BLaER1 (cell line): ENCODE data around the gene PCSK5.
"Not testable (repeated sequence)": the region's sequence is repeated elsewhere in the genome, so short reads cannot be mapped to it uniquely, and the experiment has no call there.

Source experiments
- H3K27ac ChIP-seq: shearing (Covaris generic); formaldehyde crosslinking; 2 replicates; pipeline ENCODE4 v1.8.1; 2022
- H3K27me3 ChIP-seq: shearing (Covaris generic); formaldehyde crosslinking; 2 replicates; pipeline ENCODE4 v1.8.1; 2022
- H3K36me3 ChIP-seq: shearing (Covaris generic); formaldehyde crosslinking; 2 replicates; pipeline ENCODE4 v1.8.1; 2022
- H3K4me1 ChIP-seq: shearing (Covaris generic); formaldehyde crosslinking; 2 replicates; pipeline ENCODE4 v1.8.1; 2022
- H3K4me2 ChIP-seq: shearing (Covaris generic); formaldehyde crosslinking; 2 replicates; pipeline ENCODE4 v1.8.1; 2022
- H3K4me3 ChIP-seq: shearing (Covaris generic); formaldehyde crosslinking; 2 replicates; pipeline ENCODE4 v1.8.1; 2022
- H3K9ac ChIP-seq: shearing (Covaris generic); formaldehyde crosslinking; 2 replicates; pipeline ENCODE4 v1.8.1; 2022
- H3K9me3 ChIP-seq: shearing (Covaris generic); formaldehyde crosslinking; 2 replicates; pipeline ENCODE4 v1.8.1; 2022
- H4K20me1 ChIP-seq: shearing (Covaris generic); formaldehyde crosslinking; 2 replicates; pipeline ENCODE4 v1.8.1; 2022
- Cebpa-rat ChIP-seq: shearing (Covaris generic); IDR thresholded peaks from 2 replicates; pipeline ENCODE4 v1.8.1; 2022

The PCSK5 gene

DNA sequence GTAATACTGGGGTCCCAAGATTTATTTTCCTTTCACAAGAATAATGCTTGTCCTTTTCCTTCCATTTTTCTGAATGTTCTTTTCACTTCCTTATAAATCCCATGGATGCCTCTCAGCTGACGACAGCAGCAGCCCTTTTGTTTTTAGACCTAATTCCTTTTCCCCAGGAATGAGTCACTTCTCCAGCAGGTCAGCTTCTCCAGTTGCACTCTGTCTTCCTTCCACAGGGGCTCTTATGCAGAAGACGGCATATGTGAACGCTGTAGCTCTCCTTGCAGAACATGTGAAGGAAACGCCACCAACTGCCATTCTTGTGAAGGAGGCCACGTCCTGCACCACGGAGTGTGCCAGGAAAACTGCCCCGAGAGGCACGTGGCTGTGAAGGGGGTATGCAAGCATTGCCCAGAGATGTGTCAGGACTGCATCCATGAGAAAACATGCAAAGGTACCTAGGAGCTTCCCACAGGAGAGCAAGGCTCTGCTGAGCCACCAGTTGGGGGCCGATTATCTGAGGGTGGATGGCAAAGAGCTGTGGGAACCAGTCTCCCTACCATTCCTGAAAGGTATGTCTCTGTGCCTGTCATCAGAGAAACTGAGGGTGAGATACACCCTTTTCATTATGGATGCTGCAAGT lies 430.8 kb downstream of the PCSK5 start:
- H3K9ac ChIP-seq: no peak overlapping the region
- H4K20me1 ChIP-seq: no peaks in the 10 kb centered on the region
- no peak for TF ChIP-seq Cebpa-rat
- no peaks in the 10 kb centered on the region for H3K4me1 ChIP-seq
- no peaks in the 10 kb centered on the region for H3K9me3 ChIP-seq
- H3K27ac ChIP-seq: no peak overlapping the region
- H3K27me3 ChIP-seq: no peaks in the 10 kb centered on the region
- H3K36me3 ChIP-seq: no peaks in the 10 kb centered on the region
- no peak overlapping the region for H3K4me2 ChIP-seq
- no peak overlapping the region for H3K4me3 ChIP-seq

DNA sequence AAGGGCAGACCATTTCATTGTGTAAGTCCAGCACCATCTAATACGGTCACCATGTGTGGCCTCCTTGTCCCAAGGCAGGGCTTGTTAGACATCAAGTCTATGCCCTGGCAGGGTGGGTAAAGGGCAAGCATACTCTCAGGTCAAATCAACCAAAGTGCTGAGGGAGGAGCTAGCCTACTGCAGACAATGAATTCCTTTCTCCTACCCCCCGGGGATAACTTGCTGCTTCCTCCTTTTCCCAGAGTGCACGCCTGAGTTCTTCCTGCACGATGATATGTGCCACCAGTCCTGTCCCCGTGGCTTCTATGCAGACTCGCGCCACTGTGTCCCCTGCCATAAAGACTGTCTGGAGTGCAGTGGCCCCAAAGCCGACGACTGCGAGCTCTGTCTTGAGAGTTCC lies 432.3 kb downstream of the PCSK5 start:
- no peak overlapping the region for H3K4me3 ChIP-seq
- no peaks in the 10 kb centered on the region for H3K36me3 ChIP-seq
- H3K4me1 ChIP-seq: no peaks in the 10 kb centered on the region

DNA sequence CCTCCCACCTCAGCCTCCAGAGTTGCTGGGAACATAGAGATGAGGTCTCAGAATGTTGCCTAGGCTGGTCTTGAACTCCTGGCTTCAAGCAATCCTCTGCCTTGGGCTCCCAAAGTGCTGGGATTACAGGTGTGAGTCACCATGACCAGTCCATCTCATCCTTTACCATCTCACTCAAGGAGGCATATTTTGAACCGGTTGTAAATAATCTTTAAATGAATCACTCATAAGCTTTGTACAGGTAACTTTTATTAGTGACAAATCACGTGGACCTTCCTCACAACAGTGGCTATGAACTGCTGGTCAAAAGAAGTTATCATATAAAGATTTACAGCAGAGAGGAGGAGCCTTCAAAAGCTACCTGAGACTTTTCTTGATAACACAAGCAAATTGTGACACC lies 433.0 kb downstream of the PCSK5 start:
- TF ChIP-seq Cebpa-rat: no peak
- no peaks in the 10 kb centered on the region for H4K20me1 ChIP-seq
- no peak overlapping the region for H3K27ac ChIP-seq
- no peak overlapping the region for H3K4me2 ChIP-seq
- H3K4me1 ChIP-seq: no peaks in the 10 kb centered on the region
- H3K27me3 ChIP-seq: no peaks in the 10 kb centered on the region
- no peaks in the 10 kb centered on the region for H3K36me3 ChIP-seq
- no peak overlapping the region for H3K4me3 ChIP-seq
- H3K9me3 ChIP-seq: no peaks in the 10 kb centered on the region
- no peak overlapping the region for H3K9ac ChIP-seq

More for the DNA sequence above, 432.3 kb downstream of the PCSK5 start:
- no peak for TF ChIP-seq Cebpa-rat
- Histone ChIP-seq H3K4me2 (no peak overlapping the region), H3K27ac (no peak overlapping the region), H3K9me3 (no peaks in the 10 kb centered on the region), H3K9ac (no peak overlapping the region), H3K27me3 (no peaks in the 10 kb centered on the region), H4K20me1 (no peaks in the 10 kb centered on the region)

DNA sequence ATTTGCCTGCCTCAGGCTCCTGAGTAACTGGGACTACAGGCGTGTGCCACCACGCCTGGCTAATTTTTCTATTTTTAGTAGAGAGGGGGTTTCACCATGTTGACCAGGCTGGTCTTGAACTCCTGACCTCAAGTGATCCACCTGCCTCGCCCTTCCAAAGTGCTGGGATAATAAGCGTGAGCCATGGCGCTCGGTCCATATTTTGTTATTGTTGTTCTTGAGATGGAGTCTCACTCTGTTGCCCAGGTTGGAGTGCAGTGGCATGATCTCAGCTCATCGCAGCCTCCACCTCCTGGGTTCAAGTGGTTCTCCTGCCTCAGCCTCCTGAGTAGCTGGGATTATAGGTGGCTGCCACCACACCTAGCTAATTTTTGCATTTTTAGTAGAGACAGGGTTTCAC lies 433.6 kb downstream of the PCSK5 start:
- H3K4me1 ChIP-seq, H3K4me3 ChIP-seq, H3K9me3 ChIP-seq, H3K36me3 ChIP-seq, H3K9ac ChIP-seq, H3K27me3 ChIP-seq, H3K27ac ChIP-seq, H3K4me2 ChIP-seq, H4K20me1 ChIP-seq: not testable (repeated sequence)

DNA sequence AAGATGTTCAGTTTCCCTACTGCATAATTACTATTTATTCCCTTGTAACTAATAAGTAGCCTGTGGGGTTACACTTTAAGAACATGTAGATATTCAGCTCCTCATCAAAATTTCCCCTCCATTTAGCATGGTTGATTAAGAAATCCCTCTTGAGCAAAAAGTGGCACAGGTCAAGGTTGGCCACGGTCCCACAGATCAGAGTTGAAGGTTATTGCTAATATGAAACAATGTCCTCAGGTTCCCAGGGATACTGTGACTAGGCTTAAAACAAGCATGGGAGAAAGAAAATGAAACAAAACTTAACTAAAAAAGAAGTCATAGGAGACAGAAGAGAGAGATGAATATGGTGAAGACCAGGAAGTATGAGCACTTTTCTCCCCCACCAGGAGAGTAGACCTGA lies 439.6 kb downstream of the PCSK5 start:
- no peak overlapping the region for H3K9ac ChIP-seq
- no peak for TF ChIP-seq Cebpa-rat
- H3K27me3 ChIP-seq: no peaks in the 10 kb centered on the region
- no peaks in the 10 kb centered on the region for H3K4me1 ChIP-seq
- H3K27ac ChIP-seq: no peak overlapping the region
- no peak overlapping the region for H3K4me3 ChIP-seq
- no peaks in the 10 kb centered on the region for H4K20me1 ChIP-seq
- no peaks in the 10 kb centered on the region for H3K9me3 ChIP-seq
- no peaks in the 10 kb centered on the region for H3K36me3 ChIP-seq
- H3K4me2 ChIP-seq: no peak overlapping the region

DNA sequence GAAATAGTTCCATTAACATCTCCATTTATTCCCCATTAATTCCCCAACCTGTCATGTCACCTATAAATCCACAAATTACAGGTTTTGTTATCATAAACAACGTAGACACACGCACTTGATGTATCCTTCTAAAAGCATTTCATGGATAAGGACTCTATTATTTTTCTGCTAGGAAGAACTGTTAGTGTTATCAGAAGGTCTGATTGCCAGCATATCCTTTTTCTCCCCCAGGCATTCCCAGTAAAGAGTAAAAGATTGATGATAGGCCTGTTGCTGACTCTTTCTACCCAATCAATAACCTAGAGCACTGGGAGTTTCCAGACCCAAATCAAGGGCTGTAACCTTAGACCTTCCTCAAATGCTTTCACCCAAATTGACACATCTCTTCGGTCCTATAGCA lies 442.9 kb downstream of the PCSK5 start:
- Histone ChIP-seq H3K27me3 (no peaks in the 10 kb centered on the region), H3K4me2 (no peak overlapping the region), H3K36me3 (no peaks in the 10 kb centered on the region), H4K20me1 (no peaks in the 10 kb centered on the region), H3K4me3 (no peak overlapping the region), H3K9me3 (no peaks in the 10 kb centered on the region), H3K27ac (no peak overlapping the region), H3K9ac (no peak overlapping the region), H3K4me1 (no peaks in the 10 kb centered on the region)
- no peak for TF ChIP-seq Cebpa-rat

DNA sequence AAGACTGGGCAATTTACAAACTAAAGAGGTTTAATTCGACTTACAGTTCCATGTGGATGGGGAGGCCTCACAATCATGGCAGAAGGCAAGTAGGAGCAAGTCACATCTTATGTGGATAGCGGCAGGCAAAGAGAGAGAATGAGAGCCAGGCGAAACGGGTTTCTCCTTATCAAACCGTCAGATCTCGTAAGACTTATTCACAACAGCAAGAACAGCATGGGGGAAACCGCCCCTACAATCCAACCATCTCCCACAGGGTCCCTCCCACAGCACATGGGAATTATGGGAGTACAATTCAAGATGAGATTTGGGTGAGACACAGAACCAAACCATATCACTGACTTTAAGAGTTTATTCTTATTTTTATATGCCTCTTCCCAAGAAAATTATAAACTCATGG lies 443.5 kb downstream of the PCSK5 start:
- no peak for TF ChIP-seq Cebpa-rat
- H3K27ac ChIP-seq: no peak overlapping the region
- no peak overlapping the region for H3K4me3 ChIP-seq
- H3K9ac ChIP-seq: no peak overlapping the region
- no peaks in the 10 kb centered on the region for H4K20me1 ChIP-seq
- H3K4me2 ChIP-seq: no peak overlapping the region
- H3K4me1 ChIP-seq: no peaks in the 10 kb centered on the region
- no peaks in the 10 kb centered on the region for H3K27me3 ChIP-seq
- no peaks in the 10 kb centered on the region for H3K36me3 ChIP-seq
- no peaks in the 10 kb centered on the region for H3K9me3 ChIP-seq

DNA sequence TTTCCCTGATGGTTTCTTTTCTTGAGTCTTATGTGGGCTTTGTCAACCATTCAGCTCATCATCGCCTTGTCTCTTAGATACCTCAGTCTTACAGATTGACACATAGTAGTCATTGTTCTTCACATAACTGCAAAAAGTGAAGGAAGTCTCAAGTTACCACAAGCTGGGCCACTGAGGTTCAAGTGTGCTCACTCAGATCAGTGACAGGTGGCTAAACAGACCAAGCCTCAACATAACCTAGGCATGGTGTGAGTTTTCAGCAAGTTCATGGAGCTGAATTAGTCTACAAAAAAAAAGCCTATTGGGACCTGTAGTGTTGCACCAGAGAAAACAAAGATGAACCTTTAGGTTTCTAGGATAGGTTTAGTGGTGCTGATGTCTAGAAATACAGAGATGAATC lies 445.6 kb downstream of the PCSK5 start:
- H3K27me3 ChIP-seq: no peaks in the 10 kb centered on the region
- H3K9ac ChIP-seq: no peak overlapping the region
- H3K4me1 ChIP-seq: no peaks in the 10 kb centered on the region
- no peak overlapping the region for H3K27ac ChIP-seq
- no peak overlapping the region for H3K4me3 ChIP-seq
- no peaks in the 10 kb centered on the region for H3K36me3 ChIP-seq
- H3K9me3 ChIP-seq: no peaks in the 10 kb centered on the region
- no peak overlapping the region for H3K4me2 ChIP-seq
- no peak for TF ChIP-seq Cebpa-rat
- no peaks in the 10 kb centered on the region for H4K20me1 ChIP-seq

DNA sequence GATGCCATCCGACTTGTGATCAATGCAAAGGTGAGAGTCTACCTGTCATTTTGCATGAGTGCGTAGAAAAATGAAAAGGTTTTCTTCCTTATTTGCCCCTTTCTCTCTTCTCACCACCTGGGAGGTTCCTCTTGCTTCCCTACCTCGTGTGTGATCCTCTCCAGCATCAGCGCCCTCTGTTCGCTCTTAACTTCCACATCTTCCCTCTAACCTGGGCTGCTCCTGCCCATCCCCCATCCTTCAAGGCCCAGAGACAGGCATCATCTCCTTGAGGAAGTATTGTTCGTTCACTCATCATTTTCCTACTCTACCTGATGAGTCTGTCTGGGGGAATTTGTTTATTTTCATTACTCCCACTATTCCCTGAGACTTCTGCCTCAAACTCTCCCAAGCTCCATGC lies 447.9 kb downstream of the PCSK5 start:
- Histone ChIP-seq H3K27ac (no peak overlapping the region), H3K9me3 (no peaks in the 10 kb centered on the region), H3K36me3 (no peaks in the 10 kb centered on the region), H3K4me3 (no peak overlapping the region), H3K4me1 (no peaks in the 10 kb centered on the region), H3K9ac (no peak overlapping the region), H3K4me2 (no peak overlapping the region), H4K20me1 (no peaks in the 10 kb centered on the region), H3K27me3 (no peaks in the 10 kb centered on the region)
- TF ChIP-seq Cebpa-rat: no peak

DNA sequence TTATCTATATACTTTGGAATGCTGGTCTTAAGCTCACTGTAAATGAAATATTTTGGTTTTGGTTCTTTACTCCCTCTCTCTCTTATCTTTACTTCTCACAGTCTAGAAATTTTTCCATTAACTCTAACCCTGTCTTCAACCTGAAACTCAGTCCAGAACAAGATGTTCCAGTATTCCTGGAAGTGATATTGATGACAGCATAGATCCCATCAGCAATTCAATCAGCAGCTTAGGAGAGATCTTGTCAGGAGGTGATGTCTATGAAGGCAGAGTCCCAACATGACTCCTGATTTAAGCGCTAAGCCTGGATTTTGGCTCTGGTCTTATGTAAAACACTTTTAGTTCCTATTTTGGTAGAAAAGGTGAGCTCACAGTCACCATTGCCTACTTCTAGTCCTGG lies 451.1 kb downstream of the PCSK5 start:
- H3K9me3 ChIP-seq: no peaks in the 10 kb centered on the region
- no peaks in the 10 kb centered on the region for H3K27me3 ChIP-seq
- H3K4me2 ChIP-seq: no peak overlapping the region
- no peaks in the 10 kb centered on the region for H3K4me1 ChIP-seq
- no peaks in the 10 kb centered on the region for H4K20me1 ChIP-seq
- no peak overlapping the region for H3K4me3 ChIP-seq
- H3K9ac ChIP-seq: no peak overlapping the region
- TF ChIP-seq Cebpa-rat: no peak
- no peak overlapping the region for H3K27ac ChIP-seq
- no peaks in the 10 kb centered on the region for H3K36me3 ChIP-seq

DNA sequence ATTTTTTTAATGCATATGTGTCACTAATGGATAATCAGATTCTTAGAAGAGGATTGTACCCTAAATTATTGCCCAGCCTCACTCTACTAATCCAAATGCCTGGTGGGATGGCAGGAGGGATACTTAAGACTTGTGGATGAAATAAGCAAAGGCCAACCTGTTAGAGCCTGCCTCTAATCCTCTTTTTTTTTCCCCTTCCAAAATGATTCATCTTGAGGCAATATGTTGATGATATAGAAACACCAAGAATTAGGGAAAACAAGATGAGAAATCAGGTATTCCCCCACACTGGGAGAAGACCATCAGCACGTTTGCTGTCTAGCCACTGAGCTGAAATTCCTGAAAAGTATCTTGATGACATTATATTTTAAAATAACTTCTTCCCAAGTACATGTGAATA lies 451.7 kb downstream of the PCSK5 start:
- no peaks in the 10 kb centered on the region for H4K20me1 ChIP-seq
- no peaks in the 10 kb centered on the region for H3K9me3 ChIP-seq
- no peaks in the 10 kb centered on the region for H3K4me1 ChIP-seq
- H3K9ac ChIP-seq: no peak overlapping the region
- no peak overlapping the region for H3K4me3 ChIP-seq
- no peak for TF ChIP-seq Cebpa-rat
- no peaks in the 10 kb centered on the region for H3K27me3 ChIP-seq
- H3K27ac ChIP-seq: no peak overlapping the region
- no peaks in the 10 kb centered on the region for H3K36me3 ChIP-seq
- no peak overlapping the region for H3K4me2 ChIP-seq
